Astrocyte (in vitro differentiated cells and primary cell): Measurements from ENCODE around the gene ARHGAP24. TPM values are rescaled to one million over a fixed set of nuclear protein-coding genes. Genes with fewer than 3 reads are reported as not detected.

Experiments
- DNase-seq: peaks from one replicate; pipeline ENCODE4 v3.0.0-alpha.2; 2010; ENCODE audit warnings: low read depth
- FAIRE-seq: peaks from 2 replicates; lab custom pipeline; 2011; peaks lifted over from hg19 to GRCh38; lab: Jason Lieb, UNC
- H2AFZ ChIP-seq: 2 replicates; pipeline ENCODE4 v1.6.0; 2012; ENCODE audit warnings: low read depth, low read length, inconsistent platforms
- H3K27ac ChIP-seq: 2 replicates; pipeline ENCODE4 v1.5.1; 2011; ENCODE audit warnings: low read depth, low read length, inconsistent platforms
- H3K27me3 ChIP-seq: 2 replicates; pipeline ENCODE4 v1.6.0; 2011; ENCODE audit warnings: low read length, inconsistent platforms; ENCODE audit not compliant: insufficient read depth
- H3K36me3 ChIP-seq: 2 replicates; pipeline ENCODE4 v1.5.1; 2011; ENCODE audit warnings: low read length, inconsistent platforms; ENCODE audit not compliant: insufficient read depth
- H3K4me1 ChIP-seq: 2 replicates; pipeline ENCODE4 v1.5.1; 2011; ENCODE audit warnings: low read length, inconsistent platforms; ENCODE audit not compliant: insufficient read depth
- H3K4me2 ChIP-seq: 2 replicates; pipeline ENCODE4 v1.6.0; 2012; ENCODE audit warnings: low read length, inconsistent platforms
- H3K4me3 ChIP-seq: 2 replicates; pipeline ENCODE4 v1.5.1; 2011; ENCODE audit warnings: low read depth, mild to moderate bottlenecking, low read length, inconsistent platforms; ENCODE audit not compliant: insufficient read depth
- H3K79me2 ChIP-seq: 2 replicates; pipeline ENCODE4 v1.6.0; 2012; ENCODE audit warnings: mild to moderate bottlenecking, low read length, inconsistent platforms; ENCODE audit not compliant: insufficient read depth
- H3K9ac ChIP-seq: 2 replicates; pipeline ENCODE4 v1.6.0; 2012; ENCODE audit warnings: mild to moderate bottlenecking, low read length, inconsistent platforms
- H3K9me3 ChIP-seq: 2 replicates; pipeline ENCODE4 v1.5.1; 2012; ENCODE audit warnings: low read depth, mild to moderate bottlenecking, low read length, inconsistent platforms; ENCODE audit not compliant: insufficient read depth
- H4K20me1 ChIP-seq: 2 replicates; pipeline ENCODE4 v1.6.0; 2012; ENCODE audit warnings: low read length, inconsistent platforms; ENCODE audit not compliant: insufficient read depth
- H3K27ac Mint-ChIP-seq: one replicate; pipeline ENCODE4 v1.8.0; 2021; ENCODE audit warnings: mild to moderate bottlenecking, mixed read lengths; ENCODE audit not compliant: unreplicated experiment
- H3K27me3 Mint-ChIP-seq: one replicate; pipeline ENCODE4 v1.8.0; 2021; ENCODE audit warnings: low read depth, mixed read lengths; ENCODE audit not compliant: unreplicated experiment
- H3K36me3 Mint-ChIP-seq: one replicate; pipeline ENCODE4 v1.8.0; 2021; ENCODE audit warnings: low read depth, mixed read lengths; ENCODE audit not compliant: unreplicated experiment
- H3K4me1 Mint-ChIP-seq: one replicate; pipeline ENCODE4 v1.8.0; 2021; ENCODE audit warnings: low read depth, mixed read lengths; ENCODE audit not compliant: unreplicated experiment
- H3K4me3 Mint-ChIP-seq: one replicate; pipeline ENCODE4 v1.8.0; 2021; ENCODE audit warnings: mild to moderate bottlenecking, moderate library complexity, mixed read lengths; ENCODE audit not compliant: unreplicated experiment
- H3K9me3 Mint-ChIP-seq: one replicate; pipeline ENCODE4 v1.8.0; 2021; ENCODE audit warnings: mild to moderate bottlenecking, mixed read lengths; ENCODE audit not compliant: unreplicated experiment
- CTCF ChIP-seq: IDR thresholded peaks from 2 replicates; pipeline ENCODE4 v1.5.1; 2011; ENCODE audit warnings: low read depth, mild to moderate bottlenecking, inconsistent platforms, low read length, moderate library complexity; ENCODE audit not compliant: insufficient read depth
- EZH2 ChIP-seq: IDR thresholded peaks from 2 replicates; pipeline ENCODE4 v1.6.1; 2012; ENCODE audit warnings: mild to moderate bottlenecking, low read length, inconsistent platforms; ENCODE audit not compliant: insufficient read depth
- total RNA-seq: library from RNA; stranded (reverse); gene quantifications from 2 replicates; pipeline ENCODE4 v1.2.1, GENCODE V29; 2021

Gene ARHGAP24
- total RNA-seq, 1 donor from 2014 or later = 2.1 TPM

- H3K27ac ChIP-seq = no peak overlapping the region
- Mint-ChIP-seq H3K27ac (no peak overlapping the region), H3K9me3 (no peaks in the 10 kb centered on the region)
These were observed 162.8 kb downstream of the ARHGAP24 start for GRCh38 chr4:85637778-85638177.

GRCh38 chr4:85639946-85640345 lies 165.0 kb downstream of the ARHGAP24 start:
- Histone ChIP-seq H3K4me2 (no peak overlapping the region), H3K36me3 (no peaks in the 10 kb centered on the region), H3K27me3 (no peaks in the 10 kb centered on the region), H2AFZ (no peak overlapping the region), H4K20me1 (no peaks in the 10 kb centered on the region), H3K4me3 (no peak overlapping the region), H3K27ac (no peak overlapping the region), H3K4me1 (no peaks in the 10 kb centered on the region), H3K9ac (no peak overlapping the region), H3K79me2 (no peaks in the 10 kb centered on the region), H3K9me3 (no peaks in the 10 kb centered on the region)
- FAIRE-seq (no peak), DNase-seq (no peak)
- Mint-ChIP-seq H3K27ac (no peak overlapping the region), H3K4me3 (no peak overlapping the region), H3K27me3 (no peaks in the 10 kb centered on the region), H3K9me3 (no peaks in the 10 kb centered on the region), H3K4me1 (peaks cover 9% of the 10 kb centered on the region), H3K36me3 (no peaks in the 10 kb centered on the region)
- TF ChIP-seq CTCF (no peak), EZH2 (no peak)

More at GRCh38 chr4:85637778-85638177, 162.8 kb downstream of the ARHGAP24 start:
- Histone ChIP-seq H4K20me1 (no peaks in the 10 kb centered on the region), H2AFZ (no peak overlapping the region), H3K27me3 (no peaks in the 10 kb centered on the region), H3K4me1 (no peaks in the 10 kb centered on the region), H3K4me3 (no peak overlapping the region), H3K9ac (no peak overlapping the region), H3K36me3 (no peaks in the 10 kb centered on the region), H3K79me2 (no peaks in the 10 kb centered on the region), H3K4me2 (no peak overlapping the region), H3K9me3 (no peaks in the 10 kb centered on the region)
- Mint-ChIP-seq H3K36me3 (no peaks in the 10 kb centered on the region), H3K4me3 (no peak overlapping the region), H3K4me1 (peaks cover 9% of the 10 kb centered on the region), H3K27me3 (no peaks in the 10 kb centered on the region)
- FAIRE-seq (no peak), DNase-seq (peak; percentile 6)
- TF ChIP-seq EZH2 = no peak
- TF ChIP-seq CTCF = no peak

GRCh38 chr4:85642356-85643100 lies 167.6 kb downstream of the ARHGAP24 start:
- Mint-ChIP-seq H3K27me3 (no peaks in the 10 kb centered on the region), H3K9me3 (no peaks in the 10 kb centered on the region), H3K27ac (no peak overlapping the region), H3K36me3 (no peaks in the 10 kb centered on the region), H3K4me1 (peaks cover 9% of the 10 kb centered on the region), H3K4me3 (no peak overlapping the region)
- DNase-seq (no peak), FAIRE-seq (no peak)
- Histone ChIP-seq H3K36me3 (no peaks in the 10 kb centered on the region), H3K4me3 (no peak overlapping the region), H3K79me2 (no peaks in the 10 kb centered on the region), H3K4me1 (no peaks in the 10 kb centered on the region), H4K20me1 (no peaks in the 10 kb centered on the region), H3K4me2 (no peak overlapping the region), H2AFZ (no peak overlapping the region), H3K27me3 (no peaks in the 10 kb centered on the region), H3K9ac (no peak overlapping the region), H3K9me3 (no peaks in the 10 kb centered on the region), H3K27ac (no peak overlapping the region)
- TF ChIP-seq CTCF = no peak
- TF ChIP-seq EZH2 = no peak
